Measurements from ENCODE around the gene IFITM10. TPM values are rescaled to one million over a fixed set of nuclear protein-coding genes. Genes with fewer than 3 reads are reported as not detected.

Gene IFITM10
- total and polyA plus RNA-seq, 12 donors: 0.28 to 267 (median 31.6) TPM

- intact Hi-C loops (cut with DNase I): no loop called here
- Histone ChIP-seq H3K4me3 (no peak overlapping the region), H3K36me3 (replicated peaks in 1 of 2) (no peaks in the 10 kb centered on the region), H3K27ac (no peak overlapping the region), H3K27me3 (no peaks in the 10 kb centered on the region), H3K9me3 (replicated peaks in 1 of 3) (no peaks in the 10 kb centered on the region), H3K4me1 (replicated peaks in 1 of 2) (peaks cover 14 to 20% of the 10 kb centered on the region in 2 donors)
- peak; percentile 1 to 46 (median 17) for DNase-seq
- 75 to 93% (median 90%) methylated on average over 5 to 19 of the region's 19 CpGs for WGBS, 4 donors
- TF ChIP-seq POLR2A (IDR thresholded peaks at IDR 0.05) (no peak), CTCF (IDR thresholded peaks at IDR 0.05) (no peak)
Observed at GRCh38 chr11:1767399-1768140, 17.2 kb upstream of the IFITM10 start.

- TF ChIP-seq CTCF (IDR thresholded peaks at IDR 0.05): no peak
- no peak for TF ChIP-seq POLR2A (IDR thresholded peaks at IDR 0.05)
- 88 to 96% (median 92%) methylated on average over 6 to 22 of the region's 22 CpGs for WGBS, 4 donors
- peak in 6 of 7 donors; percentile 11 to 50 (median 24) for DNase-seq
- Histone ChIP-seq H3K27me3 (no peaks in the 10 kb centered on the region), H3K9me3 (replicated peaks in 1 of 3) (no peaks in the 10 kb centered on the region), H3K4me1 (replicated peaks in 1 of 2) (peaks cover 14 to 21% of the 10 kb centered on the region in 2 donors), H3K4me3 (no peak overlapping the region), H3K36me3 (replicated peaks in 1 of 2) (no peaks in the 10 kb centered on the region), H3K27ac (no peak overlapping the region)
- intact Hi-C loops (cut with DNase I): no loop called here
Observed at GRCh38 chr11:1766719-1767398, 16.5 kb upstream of the IFITM10 start.

- H3K4me3 ChIP-seq: no peak overlapping the region
- WGBS, 4 donors: 83 to 91% (median 89%) methylated on average over 19 to 28 of the region's 28 CpGs
- intact Hi-C loops (cut with DNase I): no loop called here
- H3K36me3 ChIP-seq (replicated peaks in 1 of 2): peaks cover 0 to 4% of the 10 kb centered on the region in 2 donors
- H3K9me3 ChIP-seq (replicated peaks in 1 of 3): no peaks in the 10 kb centered on the region
- no peak overlapping the region for H3K27ac ChIP-seq
- H3K4me1 ChIP-seq (replicated peaks in 1 of 2): peaks cover 21 to 28% of the 10 kb centered on the region in 2 donors
- DNase-seq: peak in 5 of 7 donors; percentile 12 to 51 (median 26)
- no peak for TF ChIP-seq CTCF (IDR thresholded peaks at IDR 0.05)
- no peak for TF ChIP-seq POLR2A (IDR thresholded peaks at IDR 0.05)
- H3K27me3 ChIP-seq: no peaks in the 10 kb centered on the region
Observed at GRCh38 chr11:1765871-1766718, 15.7 kb upstream of the IFITM10 start.
